SK-N-SH treated with all-trans-retinoic acid at 6 μM for 48 hours (cell line): ENCODE data around the gene ASIC1.

Experiments
- ARNTL ChIP-seq: fragments of 450-650 bp; formaldehyde crosslinking; IDR thresholded peaks from 2 replicates; pipeline ENCODE4 v1.5.0; 2020; ENCODE audit warnings: low read depth, mild to moderate bottlenecking, moderate library complexity, borderline replicate concordance
- BACH2 ChIP-seq: fragments of 250-450 bp; sonication (Bioruptor Pico); IDR thresholded peaks from 2 replicates; pipeline ENCODE4 v1.9.0; 2021; ENCODE audit warnings: mild to moderate bottlenecking, borderline replicate concordance
- CREB5 ChIP-seq: fragments of 250-450 bp; sonication (Bioruptor Pico); IDR thresholded peaks from 2 replicates; pipeline ENCODE4 v1.5.1; 2020; ENCODE audit warnings: low read depth, mild to moderate bottlenecking, moderate library complexity
- CSDC2 ChIP-seq: fragments of 250-450 bp; sonication (Bioruptor Pico); IDR thresholded peaks from 2 replicates; pipeline ENCODE4 v1.5.0; 2020; ENCODE audit warnings: mild to moderate bottlenecking, moderate library complexity
- CSRNP3 ChIP-seq: fragments of 250-450 bp; sonication (Bioruptor Pico); IDR thresholded peaks from 2 replicates; pipeline ENCODE4 v1.5.1; 2021; ENCODE audit warnings: mild to moderate bottlenecking, moderate library complexity
- ESRRG ChIP-seq: fragments of 250-450 bp; sonication (Bioruptor Pico); IDR thresholded peaks from 2 replicates; pipeline ENCODE4 v1.6.1; 2021; ENCODE audit warnings: mild to moderate bottlenecking
- GLIS3 ChIP-seq: fragments of 250-450 bp; sonication (Bioruptor Pico); IDR thresholded peaks from 2 replicates; pipeline ENCODE4 v1.5.0; 2020; ENCODE audit warnings: mild to moderate bottlenecking, moderate library complexity
- PATZ1 ChIP-seq: fragments of 250-450 bp; sonication (Bioruptor Pico); IDR thresholded peaks from 2 replicates; pipeline ENCODE4 v1.8.0; 2020; ENCODE audit warnings: mild to moderate bottlenecking, moderate library complexity, borderline replicate concordance
- POU6F1 ChIP-seq: fragments of 250-450 bp; sonication (Bioruptor Pico); IDR thresholded peaks from 2 replicates; pipeline ENCODE4 v1.8.0; 2021; ENCODE audit warnings: low read depth, mild to moderate bottlenecking, moderate library complexity, borderline replicate concordance
- SNAI2 ChIP-seq: fragments of 250-450 bp; sonication (Bioruptor Pico); IDR thresholded peaks from 2 replicates; pipeline ENCODE4 v1.5.0; 2020; ENCODE audit warnings: mild to moderate bottlenecking, moderate library complexity
- TOX ChIP-seq: fragments of 250-450 bp; sonication (Bioruptor Pico); IDR thresholded peaks from 2 replicates; pipeline ENCODE4 v1.8.0; 2021; ENCODE audit warnings: mild to moderate bottlenecking, moderate library complexity, borderline replicate concordance
- TSHZ2 ChIP-seq: fragments of 250-450 bp; sonication (Bioruptor Pico); IDR thresholded peaks from 2 replicates; pipeline ENCODE4 v1.5.0; 2020; ENCODE audit warnings: mild to moderate bottlenecking, moderate library complexity
- ZNF8 ChIP-seq: fragments of 450-650 bp; formaldehyde crosslinking; IDR thresholded peaks from 2 replicates; pipeline ENCODE4 v1.5.0; 2020; ENCODE audit warnings: mild to moderate bottlenecking, moderate library complexity

- no peak for TF ChIP-seq TOX (CRISPR knock-in tag)
- TF ChIP-seq ESRRG (CRISPR knock-in tag) = no peak
- no peak for TF ChIP-seq TSHZ2 (CRISPR knock-in tag)
- TF ChIP-seq PATZ1 (CRISPR knock-in tag) = no peak
- no peak for TF ChIP-seq BACH2 (CRISPR knock-in tag)
- no peak for TF ChIP-seq CSRNP3
- TF ChIP-seq CREB5 (CRISPR knock-in tag) = no peak
- no peak for TF ChIP-seq ZNF8 (CRISPR knock-in tag)
- TF ChIP-seq ARNTL = no peak
- no peak for TF ChIP-seq SNAI2 (CRISPR knock-in tag)
- no peak for TF ChIP-seq CSDC2 (CRISPR knock-in tag)
- TF ChIP-seq POU6F1 = no peak
- no peak for TF ChIP-seq GLIS3 (CRISPR knock-in tag)
These were observed 19.7 kb downstream of the ASIC1 start for GRCh38 chr12:50077099-50077498.
